ENCODE data around the gene C12orf50.
"Not testable (repeated sequence)": the region's sequence is repeated elsewhere in the genome, so short reads cannot be mapped to it uniquely, and the experiment has no call there.

Gene C12orf50

GRCh38 chr12:88035907-88036289 lies 6.7 kb upstream of the C12orf50 start:
- H3K9me3 ChIP-seq (ENCODE audit: low read length), result no peaks in the 10 kb centered on the region
- H3K27ac ChIP-seq (ENCODE audit: low read depth, low read length), result peak overlapping the region; percentile 70
- peak overlapping the region; percentile 88 for H3K9ac ChIP-seq (ENCODE audit: low read length)
- no peaks in the 10 kb centered on the region for H3K36me3 ChIP-seq (ENCODE audit: insufficient read depth, low read length)
- no peaks in the 10 kb centered on the region for H3K27me3 ChIP-seq (ENCODE audit: control insufficient read depth in 1 of 2, insufficient read depth in 2 of 2, low read length in 2 of 2)
- H3K4me1 ChIP-seq (ENCODE audit: insufficient read depth, low read length), result peaks cover 23% of the 10 kb centered on the region
- H3K4me3 ChIP-seq (ENCODE audit: low read depth in 1 of 2, low read length in 2 of 2), result peak overlapping the region; percentile 83 to 84

- Histone ChIP-seq H3K9ac (ENCODE audit: low read length) (peak overlapping the region; percentile 88), H3K4me3 (ENCODE audit: low read depth in 1 of 2, low read length in 2 of 2) (peak overlapping the region; percentile 83 to 84), H3K9me3 (ENCODE audit: low read length) (no peaks in the 10 kb centered on the region), H3K36me3 (ENCODE audit: insufficient read depth, low read length) (no peaks in the 10 kb centered on the region), H3K27ac (ENCODE audit: low read depth, low read length) (peak overlapping the region; percentile 70), H3K4me1 (ENCODE audit: insufficient read depth, low read length) (peaks cover 23% of the 10 kb centered on the region), H3K27me3 (ENCODE audit: control insufficient read depth in 1 of 2, insufficient read depth in 2 of 2, low read length in 2 of 2) (no peaks in the 10 kb centered on the region)
Observed at GRCh38 chr12:88035271-88035906, 6.2 kb upstream of the C12orf50 start.

- H3K9ac ChIP-seq (ENCODE audit: low read length); H3K36me3 ChIP-seq (ENCODE audit: insufficient read depth, low read length); H3K4me3 ChIP-seq (ENCODE audit: low read depth in 1 of 2, low read length in 2 of 2); H3K27ac ChIP-seq (ENCODE audit: low read depth, low read length); H3K9me3 ChIP-seq (ENCODE audit: low read length); H3K27me3 ChIP-seq (ENCODE audit: control insufficient read depth in 1 of 2, insufficient read depth in 2 of 2, low read length in 2 of 2): not testable (repeated sequence)
- H3K4me1 ChIP-seq (ENCODE audit: insufficient read depth, low read length), result peaks cover 11% of the 10 kb centered on the region
Observed at GRCh38 chr12:88031161-88031560, 2.0 kb upstream of the C12orf50 start.

- Histone ChIP-seq H3K4me3 (ENCODE audit: low read depth in 1 of 2, low read length in 2 of 2) (no peak overlapping the region), H3K27ac (ENCODE audit: low read depth, low read length) (no peak overlapping the region), H3K36me3 (ENCODE audit: insufficient read depth, low read length) (no peaks in the 10 kb centered on the region), H3K27me3 (ENCODE audit: control insufficient read depth in 1 of 2, insufficient read depth in 2 of 2, low read length in 2 of 2) (no peaks in the 10 kb centered on the region), H3K4me1 (ENCODE audit: insufficient read depth, low read length) (no peaks in the 10 kb centered on the region), H3K9me3 (ENCODE audit: low read length) (no peaks in the 10 kb centered on the region), H3K9ac (ENCODE audit: low read length) (no peak overlapping the region)
Observed at GRCh38 chr12:88026196-88026595, 3.0 kb downstream of the C12orf50 start.

GRCh38 chr12:88017964-88018363 lies 11.2 kb downstream of the C12orf50 start:
- no peaks in the 10 kb centered on the region for H3K27me3 ChIP-seq (ENCODE audit: control insufficient read depth in 1 of 2, insufficient read depth in 2 of 2, low read length in 2 of 2)
- no peak overlapping the region for H3K27ac ChIP-seq (ENCODE audit: low read depth, low read length)
- no peaks in the 10 kb centered on the region for H3K36me3 ChIP-seq (ENCODE audit: insufficient read depth, low read length)
- H3K9ac ChIP-seq (ENCODE audit: low read length), result no peak overlapping the region
- no peak overlapping the region for H3K4me3 ChIP-seq (ENCODE audit: low read depth in 1 of 2, low read length in 2 of 2)
- H3K4me1 ChIP-seq (ENCODE audit: insufficient read depth, low read length), result no peaks in the 10 kb centered on the region
- H3K9me3 ChIP-seq (ENCODE audit: low read length), result no peaks in the 10 kb centered on the region

- Histone ChIP-seq H3K27me3 (ENCODE audit: control insufficient read depth in 1 of 2, insufficient read depth in 2 of 2, low read length in 2 of 2) (no peaks in the 10 kb centered on the region), H3K9ac (ENCODE audit: low read length) (no peak overlapping the region), H3K27ac (ENCODE audit: low read depth, low read length) (no peak overlapping the region), H3K4me1 (ENCODE audit: insufficient read depth, low read length) (no peaks in the 10 kb centered on the region), H3K36me3 (ENCODE audit: insufficient read depth, low read length) (no peaks in the 10 kb centered on the region), H3K9me3 (ENCODE audit: low read length) (no peaks in the 10 kb centered on the region), H3K4me3 (ENCODE audit: low read depth in 1 of 2, low read length in 2 of 2) (no peak overlapping the region)
Observed at GRCh38 chr12:88015825-88016224, 13.4 kb downstream of the C12orf50 start.

- Histone ChIP-seq H3K4me3 (ENCODE audit: low read depth in 1 of 2, low read length in 2 of 2) (no peak overlapping the region), H3K4me1 (ENCODE audit: insufficient read depth, low read length) (no peaks in the 10 kb centered on the region), H3K27ac (ENCODE audit: low read depth, low read length) (no peak overlapping the region), H3K27me3 (ENCODE audit: control insufficient read depth in 1 of 2, insufficient read depth in 2 of 2, low read length in 2 of 2) (no peaks in the 10 kb centered on the region), H3K9me3 (ENCODE audit: low read length) (no peaks in the 10 kb centered on the region), H3K9ac (ENCODE audit: low read length) (no peak overlapping the region), H3K36me3 (ENCODE audit: insufficient read depth, low read length) (no peaks in the 10 kb centered on the region)
Observed at GRCh38 chr12:88011755-88012154, 17.4 kb downstream of the C12orf50 start.

- Histone ChIP-seq H3K9me3 (ENCODE audit: low read length) (no peaks in the 10 kb centered on the region), H3K36me3 (ENCODE audit: insufficient read depth, low read length) (no peaks in the 10 kb centered on the region), H3K4me1 (ENCODE audit: insufficient read depth, low read length) (no peaks in the 10 kb centered on the region), H3K27ac (ENCODE audit: low read depth, low read length) (no peak overlapping the region), H3K4me3 (ENCODE audit: low read depth in 1 of 2, low read length in 2 of 2) (no peak overlapping the region), H3K9ac (ENCODE audit: low read length) (no peak overlapping the region), H3K27me3 (ENCODE audit: control insufficient read depth in 1 of 2, insufficient read depth in 2 of 2, low read length in 2 of 2) (no peaks in the 10 kb centered on the region)
Observed at GRCh38 chr12:88006351-88006750, 22.9 kb downstream of the C12orf50 start.

- H3K36me3 ChIP-seq (ENCODE audit: insufficient read depth, low read length), result no peaks in the 10 kb centered on the region
- no peaks in the 10 kb centered on the region for H3K9me3 ChIP-seq (ENCODE audit: low read length)
- H3K27me3 ChIP-seq (ENCODE audit: control insufficient read depth in 1 of 2, insufficient read depth in 2 of 2, low read length in 2 of 2), result no peaks in the 10 kb centered on the region
- H3K9ac ChIP-seq (ENCODE audit: low read length), result no peak overlapping the region
- no peaks in the 10 kb centered on the region for H3K4me1 ChIP-seq (ENCODE audit: insufficient read depth, low read length)
- no peak overlapping the region for H3K4me3 ChIP-seq (ENCODE audit: low read depth in 1 of 2, low read length in 2 of 2)
- no peak overlapping the region for H3K27ac ChIP-seq (ENCODE audit: low read depth, low read length)
Observed at GRCh38 chr12:88001327-88001726, 27.9 kb downstream of the C12orf50 start.

GRCh38 chr12:87995581-87996178 lies 33.5 kb downstream of the C12orf50 start:
- no peaks in the 10 kb centered on the region for H3K36me3 ChIP-seq (ENCODE audit: insufficient read depth, low read length)
- no peaks in the 10 kb centered on the region for H3K27me3 ChIP-seq (ENCODE audit: control insufficient read depth in 1 of 2, insufficient read depth in 2 of 2, low read length in 2 of 2)
- no peaks in the 10 kb centered on the region for H3K4me1 ChIP-seq (ENCODE audit: insufficient read depth, low read length)
- no peak overlapping the region for H3K27ac ChIP-seq (ENCODE audit: low read depth, low read length)
- no peaks in the 10 kb centered on the region for H3K9me3 ChIP-seq (ENCODE audit: low read length)
- no peak overlapping the region for H3K4me3 ChIP-seq (ENCODE audit: low read depth in 1 of 2, low read length in 2 of 2)
- H3K9ac ChIP-seq (ENCODE audit: low read length), result no peak overlapping the region

- H3K27me3 ChIP-seq (ENCODE audit: control insufficient read depth in 1 of 2, insufficient read depth in 2 of 2, low read length in 2 of 2), result no peaks in the 10 kb centered on the region
- H3K4me3 ChIP-seq (ENCODE audit: low read depth in 1 of 2, low read length in 2 of 2), result no peak overlapping the region
- H3K4me1 ChIP-seq (ENCODE audit: insufficient read depth, low read length), result no peaks in the 10 kb centered on the region
- H3K9ac ChIP-seq (ENCODE audit: low read length), result no peak overlapping the region
- H3K36me3 ChIP-seq (ENCODE audit: insufficient read depth, low read length), result no peaks in the 10 kb centered on the region
- no peak overlapping the region for H3K27ac ChIP-seq (ENCODE audit: low read depth, low read length)
- H3K9me3 ChIP-seq (ENCODE audit: low read length), result no peaks in the 10 kb centered on the region
Observed at GRCh38 chr12:87991483-87991882, 37.7 kb downstream of the C12orf50 start.

GRCh38 chr12:87988534-87988933 lies 40.7 kb downstream of the C12orf50 start:
- H3K9me3 ChIP-seq (ENCODE audit: low read length), result no peaks in the 10 kb centered on the region
- H3K27ac ChIP-seq (ENCODE audit: low read depth, low read length), result no peak overlapping the region
- no peaks in the 10 kb centered on the region for H3K27me3 ChIP-seq (ENCODE audit: control insufficient read depth in 1 of 2, insufficient read depth in 2 of 2, low read length in 2 of 2)
- H3K4me1 ChIP-seq (ENCODE audit: insufficient read depth, low read length), result no peaks in the 10 kb centered on the region
- no peaks in the 10 kb centered on the region for H3K36me3 ChIP-seq (ENCODE audit: insufficient read depth, low read length)
- no peak overlapping the region for H3K9ac ChIP-seq (ENCODE audit: low read length)
- H3K4me3 ChIP-seq (ENCODE audit: low read depth in 1 of 2, low read length in 2 of 2), result no peak overlapping the region
